NCI-H526 (cell line): Measurements from ENCODE around the gene CMSS1.

Source experiments
- DNase-seq, 2 experiments: peaks; one replicate each; lab custom pipeline; 2025; lab: John Stamatoyannopoulos, UW

CMSS1 gene

GRCh38 chr3:100141586-100141985 is 323.9 kb downstream of the CMSS1 start:
- DNase-seq = no peak

GRCh38 chr3:100144255-100144866 is 326.7 kb downstream of the CMSS1 start:
- DNase-seq = no peak

- no peak for DNase-seq
Measured at GRCh38 chr3:100149130-100149529, 331.5 kb downstream of the CMSS1 start.

- DNase-seq = no peak
Measured at GRCh38 chr3:100149713-100150415, 332.2 kb downstream of the CMSS1 start.

- DNase-seq = no peak
Measured at GRCh38 chr3:100150473-100150872, 332.8 kb downstream of the CMSS1 start.

GRCh38 chr3:100151024-100151707 is 333.5 kb downstream of the CMSS1 start:
- DNase-seq = no peak

GRCh38 chr3:100154171-100154570 is 336.5 kb downstream of the CMSS1 start:
- DNase-seq = no peak

- no peak for DNase-seq
Measured at GRCh38 chr3:100155128-100155527, 337.5 kb downstream of the CMSS1 start.

- DNase-seq = no peak
Measured at GRCh38 chr3:100155590-100155989, 337.9 kb downstream of the CMSS1 start.

- DNase-seq = no peak
Measured at GRCh38 chr3:100157685-100158084, 340.0 kb downstream of the CMSS1 start.

- no peak for DNase-seq
Measured at GRCh38 chr3:100158918-100159330, 341.3 kb downstream of the CMSS1 start.

GRCh38 chr3:100159331-100160153 is 341.9 kb downstream of the CMSS1 start:
- DNase-seq = no peak

GRCh38 chr3:100160521-100160920 is 342.9 kb downstream of the CMSS1 start:
- no peak for DNase-seq

- DNase-seq = no peak
Measured at GRCh38 chr3:100163787-100164186, 346.1 kb downstream of the CMSS1 start.

GRCh38 chr3:100164743-100165142 is 347.1 kb downstream of the CMSS1 start:
- DNase-seq = no peak

- DNase-seq = no peak
Measured at GRCh38 chr3:100165926-100166550, 348.4 kb downstream of the CMSS1 start.

GRCh38 chr3:100169201-100169920 is 351.7 kb downstream of the CMSS1 start:
- DNase-seq = no peak

- DNase-seq = no peak
Measured at GRCh38 chr3:100170486-100170885, 352.8 kb downstream of the CMSS1 start.

GRCh38 chr3:100171211-100171914 is 353.7 kb downstream of the CMSS1 start:
- no peak for DNase-seq

- no peak for DNase-seq
Measured at GRCh38 chr3:100173961-100174360, 356.3 kb downstream of the CMSS1 start.
